Kidney (tissue), 14 donors: ENCODE results near the gene GTSF1L. TPM values are rescaled to one million over a fixed set of nuclear protein-coding genes. Genes with fewer than 3 reads are reported as not detected.

Source experiments
- DNase-seq, 5 donors: peaks; one replicate each; pipeline ENCODE4 v3.0.0-alpha.2; 2013 to 2020
- FAIRE-seq: peaks from 2 replicates; lab custom pipeline; 2012; peaks lifted over from hg19 to GRCh38; lab: Jason Lieb, UNC
- H3K27ac ChIP-seq, 2 donors: one replicate each; pipeline ENCODE4 v1.7.0; 2013; ENCODE audit warnings: low read depth in 2 of 2, low read length in 2 of 2, inconsistent platforms in 1 of 2
- H3K27me3 ChIP-seq: one replicate; pipeline ENCODE4 v1.7.1; 2013; ENCODE audit warnings: low read length, inconsistent platforms; ENCODE audit not compliant: control insufficient read depth, insufficient read depth
- H3K36me3 ChIP-seq, 3 donors: one replicate each; pipeline versions ENCODE4 v1.7.0 to v1.7.1; 2013; ENCODE audit warnings: low read length in 3 of 3, control low read depth in 1 of 3, inconsistent platforms in 1 of 3; ENCODE audit not compliant: insufficient read depth in 3 of 3, control insufficient read depth in 2 of 3
- H3K4me1 ChIP-seq, 3 donors: one replicate each; pipeline versions ENCODE4 v1.7.0 to v1.7.1; 2013; ENCODE audit warnings: low read length in 3 of 3, inconsistent platforms in 1 of 3, low read depth in 1 of 3; ENCODE audit not compliant: control insufficient read depth in 2 of 3, insufficient read depth in 2 of 3
- H3K4me3 ChIP-seq, 3 donors: one replicate each; pipeline versions ENCODE4 v1.7.0 to v1.8.1; 2013; ENCODE audit warnings: low read length in 3 of 3, control low read depth in 1 of 3, inconsistent platforms in 1 of 3
- H3K9ac ChIP-seq, 3 donors: one replicate each; pipeline versions ENCODE4 v1.7.0 to v1.7.1; 2013; ENCODE audit warnings: low read length in 3 of 3, control low read depth in 1 of 3, inconsistent platforms in 1 of 3
- H3K9me3 ChIP-seq, 3 donors: one replicate each; pipeline versions ENCODE4 v1.7.0 to v1.7.1; 2013; ENCODE audit warnings: low read length in 3 of 3, control low read depth in 1 of 3, inconsistent platforms in 1 of 3; ENCODE audit not compliant: control insufficient read depth in 2 of 3, insufficient read depth in 1 of 3
- CTCF ChIP-seq: IDR thresholded peaks from 3 replicates; pipeline ENCODE4 v1.5.1; 2012; ENCODE audit warnings: mild to moderate bottlenecking, moderate library complexity, borderline replicate concordance; ENCODE audit not compliant: insufficient read depth; ENCODE audit errors: extremely low read depth
- intact Hi-C: fragments of 100-400 bp; cut with DNase I; formaldehyde crosslinking; loops from one replicate; pipeline ENCODE4 v1.11.1; 2022
- polyA plus RNA-seq: library from polyadenylated mRNA; stranded (reverse); fragments of 350-450 nt; fragmentation: Illumina TruSeq; extraction: RNeasy Lipid Tissue Mini Kit (QIAGEN cat#74804); gene quantifications from one replicate; pipeline ENCODE4 v1.2.3, GENCODE V29; 2014; ENCODE audit warnings: low read depth, low replicate concordance; ENCODE audit not compliant: insufficient read depth
- total RNA-seq: library from RNA; stranded (reverse); fragmentation: NEBNext Ultra II Directional; extraction: Animal tissue kit (Norgen Biotek cat#: 25700); gene quantifications from one replicate; pipeline ENCODE4 v1.2.1, GENCODE V29; 2021
- donor health status: control.
- donor health status: control.
- donor health status: control.
- donor health status: control.
- donor health status: control.
- donor health status: DM: yes; HTN: yes; CAD: no.
- donor health status: Normal renal cell carcinoma (clear cell type).

The GTSF1L gene
- total and polyA plus RNA-seq, 2 donors from 2014 or later, result not detected

GRCh38 chr20:43739148-43739749 is 12.4 kb upstream of the GTSF1L start:
- no peaks in the 10 kb centered on the region for H3K27me3 ChIP-seq
- no peaks in the 10 kb centered on the region for H3K36me3 ChIP-seq
- FAIRE-seq (no peak), DNase-seq (no peak)
- H3K4me3 ChIP-seq, result no peak overlapping the region
- intact Hi-C loops, result no loop called here
- no peaks in the 10 kb centered on the region for H3K9me3 ChIP-seq
- no peaks in the 10 kb centered on the region for H3K4me1 ChIP-seq
- H3K9ac ChIP-seq, result no peak overlapping the region
- no peak for TF ChIP-seq CTCF
- H3K27ac ChIP-seq, result no peak overlapping the region

GRCh38 chr20:43737925-43738324 is 11.1 kb upstream of the GTSF1L start:
- FAIRE-seq (no peak), DNase-seq (no peak)
- Histone ChIP-seq H3K36me3 (no peaks in the 10 kb centered on the region), H3K9ac (no peak overlapping the region), H3K27ac (no peak overlapping the region), H3K4me3 (no peak overlapping the region), H3K4me1 (no peaks in the 10 kb centered on the region), H3K9me3 (no peaks in the 10 kb centered on the region), H3K27me3 (no peaks in the 10 kb centered on the region)
- intact Hi-C loops, result no loop called here
- no peak for TF ChIP-seq CTCF

GRCh38 chr20:43736588-43737158 is 9.9 kb upstream of the GTSF1L start:
- FAIRE-seq, result no peak
- H3K9ac ChIP-seq, result no peak overlapping the region
- no peak for DNase-seq
- intact Hi-C loops, result no loop called here
- TF ChIP-seq CTCF, result no peak
- H3K27ac ChIP-seq, result no peak overlapping the region
- H3K4me1 ChIP-seq, result no peaks in the 10 kb centered on the region
- no peaks in the 10 kb centered on the region for H3K36me3 ChIP-seq
- H3K4me3 ChIP-seq, result no peak overlapping the region
- no peaks in the 10 kb centered on the region for H3K27me3 ChIP-seq
- no peaks in the 10 kb centered on the region for H3K9me3 ChIP-seq
